ENCODE results near the gene PIEZO2.
A peak's percentile ranks its signal among the peaks of the same experiment; 100 is the strongest.
"Not testable (repeated sequence)": the region's sequence is repeated elsewhere in the genome, so short reads cannot be mapped to it uniquely, and the experiment has no call there.

Gene PIEZO2

GRCh38 chr18:10659000-10659399 is 490.4 kb downstream of the PIEZO2 start:
- H3K4me3 ChIP-seq (ENCODE audit: control insufficient read depth, low read depth, low read length) = no peak overlapping the region
- no peak for TF ChIP-seq CTCF (IDR thresholded peaks at IDR 0.05; ENCODE audit: control insufficient read depth, insufficient read depth, low read depth, low read length, missing control alignments)
- no peak for DNase-seq (ENCODE audit: low read depth)

GRCh38 chr18:10644003-10644402 is 505.4 kb downstream of the PIEZO2 start:
- not testable (repeated sequence) for DNase-seq (ENCODE audit: low read depth); H3K4me3 ChIP-seq (ENCODE audit: control insufficient read depth, low read depth, low read length)

- not testable (repeated sequence) for DNase-seq (ENCODE audit: low read depth); H3K4me3 ChIP-seq (ENCODE audit: control insufficient read depth, low read depth, low read length)
Observed at GRCh38 chr18:10642915-10643524, 506.3 kb downstream of the PIEZO2 start.

- H3K4me3 ChIP-seq (ENCODE audit: control insufficient read depth, low read depth, low read length) = not testable (repeated sequence)
Observed at GRCh38 chr18:10638539-10638885, 510.9 kb downstream of the PIEZO2 start.

GRCh38 chr18:10637858-10638538 is 511.4 kb downstream of the PIEZO2 start:
- H3K4me3 ChIP-seq (ENCODE audit: control insufficient read depth, low read depth, low read length); DNase-seq (ENCODE audit: low read depth): not testable (repeated sequence)

More at GRCh38 chr18:10638539-10638885, 510.9 kb downstream of the PIEZO2 start:
- DNase-seq (ENCODE audit: low read depth) = not testable (repeated sequence)

- H3K4me3 ChIP-seq (ENCODE audit: control insufficient read depth, low read depth, low read length); DNase-seq (ENCODE audit: low read depth): not testable (repeated sequence)
Observed at GRCh38 chr18:10629076-10629475, 520.3 kb downstream of the PIEZO2 start.

GRCh38 chr18:10626606-10627213 is 522.7 kb downstream of the PIEZO2 start:
- DNase-seq (ENCODE audit: low read depth); H3K4me3 ChIP-seq (ENCODE audit: control insufficient read depth, low read depth, low read length): not testable (repeated sequence)

GRCh38 chr18:10623606-10624005 is 525.8 kb downstream of the PIEZO2 start:
- DNase-seq (ENCODE audit: low read depth); H3K4me3 ChIP-seq (ENCODE audit: control insufficient read depth, low read depth, low read length): not testable (repeated sequence)

- DNase-seq (ENCODE audit: low read depth) = not testable (repeated sequence)
Observed at GRCh38 chr18:10622982-10623381, 526.4 kb downstream of the PIEZO2 start.

GRCh38 chr18:10620670-10621329 is 528.6 kb downstream of the PIEZO2 start:
- peak; percentile 10 for DNase-seq (ENCODE audit: low read depth)
- H3K4me3 ChIP-seq (ENCODE audit: control insufficient read depth, low read depth, low read length) = not testable (repeated sequence)

More at GRCh38 chr18:10622982-10623381, 526.4 kb downstream of the PIEZO2 start:
- not testable (repeated sequence) for H3K4me3 ChIP-seq (ENCODE audit: control insufficient read depth, low read depth, low read length)
